Activated CD8-positive, alpha-beta memory T cell treated with anti-CD3 and anti-CD28 coated beads, Interleukin-2, amount 10 ng/mL, durations not matched to agents 7 days and 5 days (primary cell): ENCODE measurements around the gene MAD1L1. TPM values are rescaled to one million over a fixed set of nuclear protein-coding genes. Genes with fewer than 3 reads are reported as not detected.
"Not testable (repeated sequence)": the region's sequence is repeated elsewhere in the genome, so short reads cannot be mapped to it uniquely, and the experiment has no call there.

ENCODE experiments used
- ATAC-seq: fragments of 150-1000 bp; cut with Tn5 transposase; one replicate; pipeline ENCODE4 v1.10.0; 2021; ENCODE audit warnings: moderate library complexity
- CTCF ChIA-PET: fragments of 350-600 bp; sonication (Branson Sonifier 250); formaldehyde crosslinking; loops from one replicate; lab custom pipeline; 2021; ENCODE audit warnings: antibody characterized with exemption; lab: Charles Lee
- DNase-seq: peaks from one replicate; pipeline ENCODE4 v3.0.0-alpha.2; 2020
- H3K27ac Mint-ChIP-seq: one replicate; pipeline ENCODE4 v1.8.0; 2021; ENCODE audit warnings: mild to moderate bottlenecking, mixed read lengths
- H3K27me3 Mint-ChIP-seq: one replicate; pipeline ENCODE4 v1.8.0; 2021; ENCODE audit warnings: mixed read lengths
- H3K36me3 Mint-ChIP-seq: one replicate; pipeline ENCODE4 v1.8.0; 2021; ENCODE audit warnings: mild to moderate bottlenecking, mixed read lengths
- H3K4me1 Mint-ChIP-seq: one replicate; pipeline ENCODE4 v1.8.0; 2021; ENCODE audit warnings: mixed read lengths
- H3K4me3 Mint-ChIP-seq: one replicate; pipeline ENCODE4 v1.8.0; 2021; ENCODE audit warnings: mild to moderate bottlenecking, moderate library complexity, mixed read lengths
- H3K9me3 Mint-ChIP-seq: one replicate; pipeline ENCODE4 v1.8.0; 2022; ENCODE audit warnings: low read depth, mixed read lengths
- total RNA-seq, 2 experiments: library from RNA; stranded (reverse); gene quantifications; one replicate each; pipeline ENCODE4 v1.2.3, GENCODE V29; 2021

MAD1L1 gene
- total RNA-seq, 2 experiments from 2014 or later, result 60.0 to 97.7 TPM

GRCh38 chr7:2165239-2165609, 67.5 kb downstream of the MAD1L1 start:
- H3K4me3 Mint-ChIP-seq, result no peak overlapping the region
- H3K27ac Mint-ChIP-seq, result no peak overlapping the region
- DNase-seq (no peak), ATAC-seq (no peak)
- CTCF ChIA-PET, result no interaction called here
- peaks cover 1% of the 10 kb centered on the region for H3K36me3 Mint-ChIP-seq
- no peaks in the 10 kb centered on the region for H3K4me1 Mint-ChIP-seq
- no peaks in the 10 kb centered on the region for H3K27me3 Mint-ChIP-seq
- no peaks in the 10 kb centered on the region for H3K9me3 Mint-ChIP-seq

GRCh38 chr7:2164646-2165045, 68.1 kb downstream of the MAD1L1 start:
- no peak for ATAC-seq
- Mint-ChIP-seq H3K4me3 (no peak overlapping the region), H3K27ac (no peak overlapping the region), H3K36me3 (peaks cover 1% of the 10 kb centered on the region), H3K9me3 (no peaks in the 10 kb centered on the region), H3K27me3 (no peaks in the 10 kb centered on the region), H3K4me1 (no peaks in the 10 kb centered on the region)
- CTCF ChIA-PET, result no interaction called here
- no peak for DNase-seq

- H3K36me3 Mint-ChIP-seq, result peaks cover 1% of the 10 kb centered on the region
- DNase-seq, result no peak
- H3K9me3 Mint-ChIP-seq, result no peaks in the 10 kb centered on the region
- no peak for ATAC-seq
- H3K27me3 Mint-ChIP-seq, result no peaks in the 10 kb centered on the region
- no peak overlapping the region for H3K4me3 Mint-ChIP-seq
- CTCF ChIA-PET, result no interaction called here
- H3K4me1 Mint-ChIP-seq, result no peaks in the 10 kb centered on the region
- H3K27ac Mint-ChIP-seq, result no peak overlapping the region
These were observed 68.9 kb downstream of the MAD1L1 start for GRCh38 chr7:2163600-2164555.

GRCh38 chr7:2162959-2163358, 69.8 kb downstream of the MAD1L1 start:
- no peaks in the 10 kb centered on the region for H3K9me3 Mint-ChIP-seq
- ATAC-seq (no peak), DNase-seq (no peak)
- no peak overlapping the region for H3K27ac Mint-ChIP-seq
- no peaks in the 10 kb centered on the region for H3K27me3 Mint-ChIP-seq
- H3K36me3 Mint-ChIP-seq, result peaks cover 1% of the 10 kb centered on the region
- CTCF ChIA-PET, result no interaction called here
- no peak overlapping the region for H3K4me3 Mint-ChIP-seq
- no peaks in the 10 kb centered on the region for H3K4me1 Mint-ChIP-seq

GRCh38 chr7:2162004-2162902, 70.5 kb downstream of the MAD1L1 start:
- H3K4me1 Mint-ChIP-seq, H3K9me3 Mint-ChIP-seq, ATAC-seq, H3K27ac Mint-ChIP-seq, CTCF ChIA-PET, H3K27me3 Mint-ChIP-seq, DNase-seq, H3K36me3 Mint-ChIP-seq, H3K4me3 Mint-ChIP-seq: not testable (repeated sequence)

- no peak for DNase-seq
- H3K4me3 Mint-ChIP-seq, result no peak overlapping the region
- peaks cover 1% of the 10 kb centered on the region for H3K36me3 Mint-ChIP-seq
- H3K9me3 Mint-ChIP-seq, result no peaks in the 10 kb centered on the region
- no peak for ATAC-seq
- H3K27me3 Mint-ChIP-seq, result no peaks in the 10 kb centered on the region
- H3K4me1 Mint-ChIP-seq, result no peaks in the 10 kb centered on the region
- CTCF ChIA-PET, result no interaction called here
- H3K27ac Mint-ChIP-seq, result no peak overlapping the region
These were observed 73.6 kb downstream of the MAD1L1 start for GRCh38 chr7:2159176-2159520.

- Mint-ChIP-seq H3K4me1 (no peaks in the 10 kb centered on the region), H3K27me3 (no peaks in the 10 kb centered on the region), H3K9me3 (no peaks in the 10 kb centered on the region), H3K27ac (no peak overlapping the region), H3K36me3 (peaks cover 1% of the 10 kb centered on the region), H3K4me3 (no peak overlapping the region)
- ATAC-seq (no peak), DNase-seq (no peak)
- CTCF ChIA-PET, result no interaction called here
These were observed 74.2 kb downstream of the MAD1L1 start for GRCh38 chr7:2158331-2159175.

GRCh38 chr7:2157473-2158279, 75.1 kb downstream of the MAD1L1 start:
- CTCF ChIA-PET, result interaction anchor here (0.6 kb wide), 1 partner anchor 275 kb away, joined by 3 read pairs; no protein-coding TSS in a partner anchor
- ATAC-seq (no peak), DNase-seq (no peak)
- H3K36me3 Mint-ChIP-seq, result no peaks in the 10 kb centered on the region
- H3K4me3 Mint-ChIP-seq, result no peak overlapping the region
- no peak overlapping the region for H3K27ac Mint-ChIP-seq
- H3K27me3 Mint-ChIP-seq, result no peaks in the 10 kb centered on the region
- H3K4me1 Mint-ChIP-seq, result no peaks in the 10 kb centered on the region
- H3K9me3 Mint-ChIP-seq, result no peaks in the 10 kb centered on the region

- Mint-ChIP-seq H3K9me3 (no peaks in the 10 kb centered on the region), H3K4me3 (no peak overlapping the region), H3K27ac (no peak overlapping the region), H3K4me1 (no peaks in the 10 kb centered on the region), H3K27me3 (no peaks in the 10 kb centered on the region), H3K36me3 (no peaks in the 10 kb centered on the region)
- CTCF ChIA-PET, result interaction anchor here (0.6 kb wide), 1 partner anchor 274 kb away, joined by 3 read pairs; no protein-coding TSS in a partner anchor
- ATAC-seq, result no peak
- DNase-seq, result no peak
These were observed 75.8 kb downstream of the MAD1L1 start for GRCh38 chr7:2156756-2157472.

GRCh38 chr7:2154831-2155230, 77.9 kb downstream of the MAD1L1 start:
- H3K4me1 Mint-ChIP-seq, result no peaks in the 10 kb centered on the region

GRCh38 chr7:2154121-2154520, 78.6 kb downstream of the MAD1L1 start:
- Mint-ChIP-seq H3K9me3 (no peaks in the 10 kb centered on the region), H3K4me1 (no peaks in the 10 kb centered on the region), H3K36me3 (no peaks in the 10 kb centered on the region), H3K27ac (no peak overlapping the region), H3K4me3 (no peak overlapping the region), H3K27me3 (no peaks in the 10 kb centered on the region)
- DNase-seq (no peak), ATAC-seq (no peak)
- CTCF ChIA-PET, result no interaction called here

More at GRCh38 chr7:2154831-2155230, 77.9 kb downstream of the MAD1L1 start:
- Mint-ChIP-seq H3K9me3 (no peaks in the 10 kb centered on the region), H3K27ac (no peak overlapping the region), H3K36me3 (no peaks in the 10 kb centered on the region), H3K4me3 (no peak overlapping the region), H3K27me3 (no peaks in the 10 kb centered on the region)
- DNase-seq (no peak), ATAC-seq (no peak)
- CTCF ChIA-PET, result no interaction called here

- ATAC-seq, result no peak
- H3K4me3 Mint-ChIP-seq, result no peak overlapping the region
These were observed 80.1 kb downstream of the MAD1L1 start for GRCh38 chr7:2152646-2153045.

More at GRCh38 chr7:2152646-2153045, 80.1 kb downstream of the MAD1L1 start:
- no peak overlapping the region for H3K27ac Mint-ChIP-seq
- no peaks in the 10 kb centered on the region for H3K36me3 Mint-ChIP-seq
- no peak for DNase-seq
- CTCF ChIA-PET, result no interaction called here
- no peaks in the 10 kb centered on the region for H3K9me3 Mint-ChIP-seq
- no peaks in the 10 kb centered on the region for H3K4me1 Mint-ChIP-seq
- no peaks in the 10 kb centered on the region for H3K27me3 Mint-ChIP-seq
